Measurements from ENCODE around the gene VTI1A. TPM values are rescaled to one million over a fixed set of nuclear protein-coding genes. Genes with fewer than 3 reads are reported as not detected.

Gene VTI1A
- total RNA-seq, 1 donor from 2014 or later = 33.3 TPM

GRCh38 chr10:112803961-112804401 is 357.0 kb downstream of the VTI1A start:
- no peaks in the 10 kb centered on the region for H3K9me3 ChIP-seq (ENCODE audit: insufficient read depth, low read depth, low read length)
- no peaks in the 10 kb centered on the region for H3K36me3 ChIP-seq (ENCODE audit: insufficient read depth, low read length)
- H3K27ac ChIP-seq (ENCODE audit: low read depth, low read length) = no peak overlapping the region
- no peak overlapping the region for H2AFZ ChIP-seq (ENCODE audit: low read depth, low read length)
- Mint-ChIP-seq H3K27ac (ENCODE audit: unreplicated experiment) (no peak overlapping the region), H3K4me1 (ENCODE audit: low read depth, unreplicated experiment) (peaks cover 6% of the 10 kb centered on the region), H3K9me3 (ENCODE audit: unreplicated experiment) (no peaks in the 10 kb centered on the region), H3K4me3 (ENCODE audit: unreplicated experiment) (no peak overlapping the region), H3K36me3 (ENCODE audit: low read depth, unreplicated experiment) (peaks cover 6% of the 10 kb centered on the region), H3K27me3 (ENCODE audit: low read depth, unreplicated experiment) (no peaks in the 10 kb centered on the region)
- TF ChIP-seq EZH2 (IDR thresholded peaks at IDR 0.05; ENCODE audit: insufficient read depth, low read length) = no peak
- no peak overlapping the region for H3K9ac ChIP-seq (ENCODE audit: low read length)
- no peak overlapping the region for H3K4me3 ChIP-seq (ENCODE audit: insufficient read depth, low read depth, low read length)
- no peaks in the 10 kb centered on the region for H3K27me3 ChIP-seq (ENCODE audit: insufficient read depth, low read length)
- DNase-seq (ENCODE audit: low read depth) (no peak), FAIRE-seq (no peak)
- H3K79me2 ChIP-seq (ENCODE audit: insufficient read depth, low read length) = no peaks in the 10 kb centered on the region
- H3K4me2 ChIP-seq (ENCODE audit: low read length) = no peak overlapping the region
- H3K4me1 ChIP-seq (ENCODE audit: insufficient read depth, low read length) = no peaks in the 10 kb centered on the region
- H4K20me1 ChIP-seq (ENCODE audit: insufficient read depth, low read length) = no peaks in the 10 kb centered on the region

DNA sequence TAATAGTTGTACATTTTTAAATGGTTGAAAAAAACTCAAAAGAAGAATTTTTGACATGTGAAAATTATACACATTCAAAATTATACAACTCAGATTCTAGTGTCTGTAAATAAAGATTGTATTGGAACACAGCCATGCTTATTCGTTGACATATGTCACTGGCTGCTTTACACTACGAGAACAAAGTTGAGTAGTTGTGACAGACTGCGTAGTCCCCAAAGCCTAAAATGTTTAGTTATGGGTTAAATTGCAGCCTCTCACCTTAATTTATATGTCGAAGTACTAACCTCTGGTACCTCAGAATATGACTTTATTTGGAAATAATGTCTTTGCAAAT is 358.2 kb downstream of the VTI1A start:
- H3K4me3 ChIP-seq (ENCODE audit: insufficient read depth, low read depth, low read length) = no peak overlapping the region
- DNase-seq (ENCODE audit: low read depth) (no peak), FAIRE-seq (no peak)
- no peaks in the 10 kb centered on the region for H3K27me3 Mint-ChIP-seq (ENCODE audit: low read depth, unreplicated experiment)
- no peaks in the 10 kb centered on the region for H4K20me1 ChIP-seq (ENCODE audit: insufficient read depth, low read length)
- H3K27me3 ChIP-seq (ENCODE audit: insufficient read depth, low read length) = no peaks in the 10 kb centered on the region
- no peaks in the 10 kb centered on the region for H3K9me3 ChIP-seq (ENCODE audit: insufficient read depth, low read depth, low read length)
- no peak overlapping the region for H3K4me2 ChIP-seq (ENCODE audit: low read length)
- H3K36me3 Mint-ChIP-seq (ENCODE audit: low read depth, unreplicated experiment) = peaks cover 5% of the 10 kb centered on the region
- H3K4me3 Mint-ChIP-seq (ENCODE audit: unreplicated experiment) = no peak overlapping the region
- no peaks in the 10 kb centered on the region for H3K36me3 ChIP-seq (ENCODE audit: insufficient read depth, low read length)
- H3K27ac Mint-ChIP-seq (ENCODE audit: unreplicated experiment) = no peak overlapping the region
- no peak overlapping the region for H3K27ac ChIP-seq (ENCODE audit: low read depth, low read length)
- peaks cover 14% of the 10 kb centered on the region for H3K4me1 Mint-ChIP-seq (ENCODE audit: low read depth, unreplicated experiment)
- TF ChIP-seq CTCF (IDR thresholded peaks at IDR 0.05; ENCODE audit: insufficient read depth, low read depth, low read length) = no peak
- TF ChIP-seq EZH2 (IDR thresholded peaks at IDR 0.05; ENCODE audit: insufficient read depth, low read length) = no peak
- no peak overlapping the region for H2AFZ ChIP-seq (ENCODE audit: low read depth, low read length)
- H3K9me3 Mint-ChIP-seq (ENCODE audit: unreplicated experiment) = no peaks in the 10 kb centered on the region
- no peaks in the 10 kb centered on the region for H3K79me2 ChIP-seq (ENCODE audit: insufficient read depth, low read length)
- H3K9ac ChIP-seq (ENCODE audit: low read length) = no peak overlapping the region
- no peaks in the 10 kb centered on the region for H3K4me1 ChIP-seq (ENCODE audit: insufficient read depth, low read length)

DNA sequence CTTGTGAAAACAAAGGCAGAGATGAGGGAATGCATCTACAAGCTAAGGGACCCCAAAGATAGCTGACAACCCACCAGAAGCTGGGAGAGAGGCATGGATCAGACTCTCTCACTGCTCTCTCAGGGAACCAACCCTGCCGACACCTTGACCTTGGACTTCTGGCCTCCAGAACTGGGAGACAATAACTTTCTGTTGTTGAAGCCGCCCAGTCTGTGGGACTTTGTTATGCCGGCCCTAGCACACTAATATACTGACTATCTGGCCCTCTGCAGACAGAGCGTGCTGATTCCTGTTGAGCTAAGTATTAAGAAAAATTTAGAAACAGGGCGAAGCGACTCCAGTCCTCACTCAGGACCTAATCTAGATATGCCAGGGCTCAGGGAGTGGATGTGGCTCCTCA is 358.7 kb downstream of the VTI1A start:
- no peaks in the 10 kb centered on the region for H3K27me3 ChIP-seq (ENCODE audit: insufficient read depth, low read length)
- Mint-ChIP-seq H3K27me3 (ENCODE audit: low read depth, unreplicated experiment) (no peaks in the 10 kb centered on the region), H3K4me1 (ENCODE audit: low read depth, unreplicated experiment) (peaks cover 19% of the 10 kb centered on the region), H3K4me3 (ENCODE audit: unreplicated experiment) (no peak overlapping the region), H3K27ac (ENCODE audit: unreplicated experiment) (no peak overlapping the region), H3K36me3 (ENCODE audit: low read depth, unreplicated experiment) (peaks cover 3% of the 10 kb centered on the region), H3K9me3 (ENCODE audit: unreplicated experiment) (no peaks in the 10 kb centered on the region)
- H3K36me3 ChIP-seq (ENCODE audit: insufficient read depth, low read length) = no peaks in the 10 kb centered on the region
- FAIRE-seq (no peak), DNase-seq (ENCODE audit: low read depth) (no peak)
- TF ChIP-seq EZH2 (IDR thresholded peaks at IDR 0.05; ENCODE audit: insufficient read depth, low read length) = no peak
- TF ChIP-seq CTCF (IDR thresholded peaks at IDR 0.05; ENCODE audit: insufficient read depth, low read depth, low read length) = no peak
- no peak overlapping the region for H3K9ac ChIP-seq (ENCODE audit: low read length)
- H3K4me2 ChIP-seq (ENCODE audit: low read length) = no peak overlapping the region
- no peaks in the 10 kb centered on the region for H3K9me3 ChIP-seq (ENCODE audit: insufficient read depth, low read depth, low read length)
- no peaks in the 10 kb centered on the region for H4K20me1 ChIP-seq (ENCODE audit: insufficient read depth, low read length)
- no peak overlapping the region for H3K4me3 ChIP-seq (ENCODE audit: insufficient read depth, low read depth, low read length)
- H2AFZ ChIP-seq (ENCODE audit: low read depth, low read length) = no peak overlapping the region
- H3K27ac ChIP-seq (ENCODE audit: low read depth, low read length) = no peak overlapping the region
- no peaks in the 10 kb centered on the region for H3K4me1 ChIP-seq (ENCODE audit: insufficient read depth, low read length)
- H3K79me2 ChIP-seq (ENCODE audit: insufficient read depth, low read length) = no peaks in the 10 kb centered on the region

Measured in astrocyte (in vitro differentiated cells and primary cell).